Activated CD8-positive, alpha-beta memory T cell treated with anti-CD3 and anti-CD28 coated beads, Interleukin-2, amount 50 U/mL, for 48 hours (primary cell): ENCODE results near the gene TNNT3.

ENCODE experiments used
- DNase-seq: peaks from one replicate; pipeline ENCODE4 v3.0.0-alpha.2; 2020

Gene TNNT3

GRCh38 chr11:1924181-1924580 is 4.7 kb downstream of the TNNT3 start:
- DNase-seq: no peak

- no peak for DNase-seq
Observed at GRCh38 chr11:1924646-1925372, 5.3 kb downstream of the TNNT3 start.

- no peak for DNase-seq
Observed at GRCh38 chr11:1925373-1926155, 6.1 kb downstream of the TNNT3 start.

DNA sequence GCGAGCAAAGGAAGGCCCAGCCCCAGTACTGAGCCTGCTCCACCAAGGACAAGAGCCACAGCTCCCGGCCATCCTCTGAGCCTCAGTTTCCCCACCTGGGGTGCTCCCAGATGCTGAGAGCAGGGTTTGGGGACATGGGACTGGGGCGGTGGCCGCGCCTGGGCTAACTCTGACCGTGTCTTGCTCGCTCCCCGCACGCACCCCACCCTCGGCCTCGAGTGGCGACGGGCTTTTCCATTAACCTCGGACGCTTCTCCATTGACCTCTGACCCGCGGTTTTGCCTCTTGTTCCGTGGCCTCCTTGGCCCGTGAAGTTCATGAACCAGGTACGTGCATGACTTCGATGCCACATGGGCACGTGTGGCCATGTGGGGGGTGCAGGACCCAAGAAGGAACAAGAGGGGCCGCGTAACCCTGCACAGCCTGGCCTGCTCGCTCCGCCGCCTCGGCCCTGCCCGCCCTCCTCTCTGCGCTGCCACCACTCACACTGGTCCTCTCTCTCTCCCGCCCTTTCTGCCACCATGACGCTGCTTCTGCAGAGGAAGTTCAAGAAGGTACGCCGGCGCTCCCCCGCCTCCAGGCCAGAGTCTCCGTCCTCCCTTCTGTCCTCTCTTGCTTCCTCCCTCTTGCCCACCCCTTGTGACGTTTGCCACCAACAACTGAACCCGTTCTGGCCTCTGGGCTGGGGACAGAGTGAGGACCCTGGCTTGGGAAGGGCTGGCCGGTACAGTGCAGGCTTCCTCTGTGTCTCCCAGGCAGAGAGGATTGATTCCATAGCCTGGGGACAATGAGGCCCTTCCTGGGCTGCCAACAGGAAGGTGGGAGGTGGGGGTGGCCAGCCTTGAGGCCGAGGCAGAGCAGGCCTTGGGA is 6.9 kb downstream of the TNNT3 start:
- no peak for DNase-seq

DNA sequence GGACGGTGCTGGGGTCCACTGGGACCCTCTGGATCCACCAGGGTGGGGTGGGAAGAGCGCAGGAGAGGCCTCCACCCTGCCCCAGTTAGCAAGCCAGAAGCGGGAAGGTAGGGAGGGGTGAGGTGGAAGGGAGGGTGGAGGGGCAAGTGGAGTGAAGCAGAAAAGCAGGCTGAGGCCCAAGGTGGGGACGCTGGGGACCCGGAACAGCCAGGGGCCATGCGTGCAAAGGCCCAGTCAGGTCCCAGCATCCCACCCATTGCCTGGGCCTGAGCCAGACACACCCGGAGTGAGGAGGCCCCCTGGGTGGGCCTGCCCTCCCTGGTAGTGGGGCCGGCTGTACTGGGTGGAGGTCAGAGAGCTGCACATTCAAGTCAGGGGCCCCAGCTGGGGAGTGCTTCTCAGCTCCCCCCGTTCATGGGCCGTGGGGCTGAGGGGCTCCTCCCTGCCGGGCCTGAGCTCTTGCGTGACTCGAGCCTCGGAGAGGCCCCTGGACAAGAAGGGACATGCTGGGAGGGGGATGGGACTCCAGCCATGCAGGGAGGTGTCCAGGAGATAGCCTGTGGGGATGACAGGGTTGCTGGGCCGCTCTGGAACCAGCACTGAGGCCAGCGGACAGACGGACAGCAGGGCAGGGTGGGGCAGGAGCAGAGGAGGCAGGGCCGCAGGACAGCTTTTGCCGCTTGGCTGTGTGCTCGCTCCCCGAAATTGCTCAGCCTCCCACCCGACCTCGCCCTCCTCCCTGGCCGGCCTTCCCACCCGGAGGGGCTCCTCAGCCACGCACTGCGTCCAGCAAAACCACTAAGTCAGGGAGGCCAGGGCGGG is 7.7 kb downstream of the TNNT3 start:
- DNase-seq: no peak

DNA sequence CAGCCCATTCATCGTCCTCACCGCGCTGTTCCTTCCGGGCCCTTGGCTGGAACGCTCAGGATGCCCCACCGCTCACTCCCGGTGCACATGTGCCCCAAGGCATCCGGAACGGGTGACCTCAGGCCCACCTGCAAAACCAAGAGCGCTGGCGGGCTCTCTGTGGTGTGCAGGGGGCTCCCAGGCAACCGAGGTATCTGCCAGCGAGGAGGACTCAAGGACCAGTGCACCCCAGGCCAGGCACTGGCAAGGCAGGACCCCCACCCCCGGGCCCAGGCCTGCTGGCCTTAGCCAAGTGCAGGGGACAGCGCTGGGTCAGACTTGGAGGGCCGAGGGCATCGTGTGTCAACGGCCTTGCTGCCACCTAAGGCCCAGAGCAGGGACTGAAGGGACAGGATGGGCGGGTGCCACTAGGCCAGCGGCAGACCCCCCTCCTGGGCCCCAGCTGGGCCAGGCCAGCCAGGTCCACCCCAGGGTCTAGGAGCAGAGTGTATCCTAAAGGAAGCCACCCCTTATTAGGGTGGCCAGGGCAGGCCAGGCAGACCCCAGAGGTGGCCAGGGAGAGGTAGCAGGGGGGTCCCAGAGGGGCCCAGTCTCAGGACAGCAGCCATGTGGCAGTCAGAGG is 8.5 kb downstream of the TNNT3 start:
- no peak for DNase-seq

- DNase-seq: no peak
Observed at GRCh38 chr11:1928470-1928890, 9.0 kb downstream of the TNNT3 start.

DNA sequence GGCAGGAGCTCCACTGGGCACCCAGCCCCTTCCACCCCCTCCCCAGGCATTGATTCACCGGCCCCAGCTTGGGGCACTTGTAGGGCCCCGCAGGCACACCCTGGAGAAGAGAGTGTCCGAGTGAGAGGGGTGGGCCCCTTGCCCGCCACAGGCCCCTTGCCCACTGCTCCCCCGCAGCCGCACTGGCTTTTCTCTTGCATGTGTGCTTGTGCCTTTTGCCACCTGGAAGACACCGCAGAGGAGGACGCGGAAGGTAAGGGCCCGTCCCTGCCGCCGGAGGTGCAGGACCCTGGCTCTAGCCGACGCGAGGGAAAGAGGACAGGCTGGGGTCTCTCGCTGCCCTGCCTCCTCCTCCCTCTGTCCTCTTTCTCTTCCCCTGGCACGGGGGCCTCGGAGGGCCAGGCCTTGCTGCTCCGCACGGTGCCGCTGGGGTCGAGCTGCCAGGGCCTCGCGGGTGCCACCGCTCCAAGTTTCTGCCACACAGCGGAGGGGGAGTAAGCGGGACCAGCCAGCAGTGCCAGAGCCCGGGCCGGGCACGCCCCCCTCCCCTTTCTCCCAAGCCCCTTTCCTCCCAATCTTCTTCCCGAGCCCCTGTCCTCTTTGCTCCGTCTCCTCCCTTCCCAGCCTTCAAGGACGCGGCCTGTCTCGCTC is 9.5 kb downstream of the TNNT3 start:
- no peak for DNase-seq

GRCh38 chr11:1929621-1930461 is 10.3 kb downstream of the TNNT3 start:
- no peak for DNase-seq

- DNase-seq: no peak
Observed at GRCh38 chr11:1930462-1930830, 10.9 kb downstream of the TNNT3 start.

DNA sequence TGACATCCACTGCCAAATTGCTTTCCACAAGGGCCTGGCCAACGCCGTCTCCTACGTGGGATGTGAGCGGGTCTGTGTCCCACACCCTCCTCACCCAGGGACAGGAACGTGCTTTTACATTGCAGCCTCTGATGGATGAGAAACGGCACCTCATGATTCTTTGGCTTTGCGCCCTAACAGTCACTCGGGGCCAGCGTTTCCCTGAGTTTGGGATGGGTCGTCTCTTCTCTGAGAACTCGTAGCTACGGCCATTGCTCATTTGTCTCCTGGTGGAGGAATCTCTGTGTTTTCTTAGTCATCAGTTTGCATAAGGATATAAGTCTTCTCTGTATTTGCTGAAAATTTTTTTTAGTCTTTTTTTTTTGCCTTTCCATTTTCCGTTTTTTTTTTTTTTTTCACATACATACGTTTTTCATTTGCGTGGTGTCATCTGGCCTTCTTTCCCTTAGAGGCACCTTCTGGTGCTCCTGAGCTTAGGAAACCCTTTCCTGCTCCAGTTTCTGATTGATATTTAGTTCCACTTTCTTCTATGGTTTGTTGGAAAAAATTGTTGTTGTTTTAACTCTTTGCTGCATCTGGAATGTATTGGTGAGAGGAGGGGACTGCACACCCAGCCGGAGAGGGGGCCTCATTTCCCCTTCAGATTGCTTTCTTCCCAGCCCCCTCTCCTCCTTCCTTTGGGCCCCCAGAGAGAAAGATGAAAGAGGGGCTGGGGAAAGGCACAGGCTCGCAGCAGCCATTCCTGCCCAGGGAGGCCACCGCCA is 12.0 kb downstream of the TNNT3 start:
- no peak for DNase-seq

GRCh38 chr11:1932105-1932480 is 12.6 kb downstream of the TNNT3 start:
- no peak for DNase-seq

DNA sequence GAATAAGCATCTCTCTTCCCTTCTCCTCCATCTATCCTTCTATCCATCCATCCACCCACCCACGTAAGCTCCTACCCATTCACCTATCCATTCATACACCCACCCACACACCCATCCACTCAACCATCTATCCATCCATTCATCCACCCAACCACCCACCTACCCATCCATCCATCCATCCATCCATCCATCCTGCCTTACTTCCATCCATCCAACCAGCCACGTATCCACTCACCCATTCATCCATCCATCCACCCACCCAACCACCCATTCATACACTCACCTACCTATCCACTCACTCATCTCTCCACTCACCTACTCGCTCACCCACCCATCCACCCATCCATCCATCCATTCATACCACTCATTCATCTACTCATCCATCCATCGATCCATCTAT is 13.2 kb downstream of the TNNT3 start:
- DNase-seq: no peak

DNA sequence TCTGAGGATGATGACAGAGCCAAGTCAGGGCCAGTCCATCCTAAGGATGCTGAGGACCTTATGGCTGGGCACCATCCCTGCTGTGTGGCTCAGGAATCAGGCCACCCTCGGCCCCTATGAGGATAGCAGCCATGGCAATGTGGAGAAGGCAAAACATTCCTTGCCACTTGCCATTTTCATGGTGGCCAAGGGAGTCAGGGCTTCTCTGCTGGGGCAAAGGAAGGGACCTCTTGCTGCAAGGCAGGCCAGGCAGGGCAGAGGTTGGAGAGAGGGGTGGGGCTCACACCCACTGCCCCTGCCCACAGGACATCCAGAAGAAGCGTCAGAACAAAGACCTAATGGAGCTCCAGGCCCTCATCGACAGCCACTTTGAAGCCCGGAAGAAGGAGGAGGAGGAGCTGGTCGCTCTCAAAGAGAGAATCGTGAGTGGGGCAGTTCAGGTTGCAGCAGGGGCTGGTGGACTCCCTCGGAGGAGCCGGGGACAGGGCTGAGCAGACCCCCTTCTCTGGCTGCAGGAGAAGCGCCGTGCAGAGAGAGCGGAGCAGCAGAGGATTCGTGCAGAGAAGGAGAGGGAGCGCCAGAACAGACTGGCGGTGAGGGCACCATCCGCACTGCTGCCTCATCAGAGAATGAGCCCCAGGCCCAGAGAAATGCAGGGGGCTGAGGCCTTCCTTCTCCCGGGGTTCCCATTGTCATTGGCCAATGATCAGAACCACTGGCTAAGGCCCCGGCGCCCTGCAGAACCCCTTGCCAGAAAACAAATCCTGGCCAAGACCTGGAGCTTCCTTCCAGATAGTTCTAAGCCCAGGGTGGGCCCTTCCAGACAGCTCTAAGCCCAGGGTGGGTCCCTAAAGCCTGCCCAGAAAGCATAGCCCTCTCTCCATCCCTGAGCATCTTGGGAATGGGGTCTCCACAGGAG is 14.2 kb downstream of the TNNT3 start:
- DNase-seq: no peak

DNA sequence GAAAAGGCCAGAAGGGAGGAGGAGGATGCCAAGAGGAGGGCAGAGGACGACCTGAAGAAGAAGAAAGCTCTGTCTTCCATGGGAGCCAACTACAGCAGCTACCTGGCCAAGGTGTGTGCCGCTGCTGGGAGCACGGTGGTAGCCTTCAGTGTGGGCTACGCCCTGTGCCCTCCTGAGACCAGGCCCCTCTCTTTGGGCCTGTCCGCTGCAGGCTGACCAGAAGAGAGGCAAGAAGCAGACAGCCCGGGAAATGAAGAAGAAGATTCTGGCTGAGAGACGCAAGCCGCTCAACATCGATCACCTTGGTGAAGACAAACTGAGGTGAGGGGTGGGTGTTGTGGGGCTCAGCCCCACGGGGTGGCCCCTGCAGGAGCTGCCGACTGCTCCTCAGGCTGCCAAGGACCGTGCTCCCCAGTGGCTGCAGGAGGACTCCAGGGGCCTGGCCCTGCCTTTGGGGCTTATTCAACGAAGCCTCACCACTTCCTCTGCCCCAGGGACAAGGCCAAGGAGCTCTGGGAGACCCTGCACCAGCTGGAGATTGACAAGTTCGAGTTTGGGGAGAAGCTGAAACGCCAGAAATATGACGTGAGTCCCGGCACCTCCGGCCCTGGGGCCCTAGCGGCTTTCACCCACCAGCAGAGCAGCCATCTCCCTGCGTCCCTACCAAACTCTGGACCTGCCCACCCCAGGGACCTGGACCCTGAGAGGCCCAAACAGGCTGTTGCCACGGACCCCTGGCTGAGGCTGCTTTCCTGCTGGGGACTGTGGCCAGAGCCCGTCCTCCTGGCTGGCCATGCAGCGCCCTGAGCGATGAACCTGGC is 15.0 kb downstream of the TNNT3 start:
- no peak for DNase-seq

DNA sequence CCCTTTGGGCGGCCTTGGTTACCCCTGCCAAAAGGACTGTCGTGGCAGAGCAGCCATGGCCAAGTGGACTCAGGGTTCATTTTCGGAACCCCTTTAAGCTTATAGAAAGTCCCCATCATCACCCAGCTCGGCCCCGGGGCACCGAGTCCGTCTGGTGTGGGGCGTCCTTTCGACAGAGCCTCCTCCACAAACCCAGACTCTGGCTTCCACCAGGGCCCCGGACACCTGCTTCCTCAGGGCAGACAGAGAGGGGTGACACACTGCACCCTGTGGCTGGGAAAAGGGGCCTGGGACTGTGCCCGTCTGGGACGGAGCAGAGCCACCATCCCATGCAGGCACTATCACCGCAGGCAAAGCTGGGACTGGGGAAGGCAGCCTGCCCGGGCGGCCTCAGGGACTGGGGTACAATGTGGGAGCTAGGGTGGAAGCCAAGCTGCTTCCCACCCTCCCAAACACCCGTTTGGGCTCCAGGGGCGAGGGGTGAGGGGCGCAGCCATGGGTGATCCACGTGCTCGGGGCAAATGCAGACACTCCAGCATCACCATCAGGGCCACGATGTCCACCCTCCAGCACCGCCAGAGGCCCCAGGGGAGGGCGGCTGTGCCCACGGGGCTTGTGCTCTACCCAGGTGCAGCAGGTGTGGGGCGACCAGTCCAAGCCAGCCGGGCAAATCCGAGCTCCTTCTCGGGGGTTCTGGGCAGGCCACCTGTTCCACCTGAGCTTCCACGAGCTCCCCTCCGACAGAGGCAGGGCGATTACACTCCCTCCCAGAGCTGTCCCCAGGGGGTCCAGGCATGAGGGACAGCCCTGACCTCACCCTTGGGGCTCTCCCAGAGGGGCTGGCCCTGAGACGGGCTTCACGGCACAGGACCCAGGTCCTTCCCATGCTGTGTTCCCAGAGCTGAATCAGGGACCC is 15.9 kb downstream of the TNNT3 start:
- DNase-seq: no peak
